PC-9 (cell line): ENCODE results near the gene CTNNA1. TPM values are rescaled to one million over a fixed set of nuclear protein-coding genes. Genes with fewer than 3 reads are reported as not detected.
"Not testable (repeated sequence)": the region's sequence is repeated elsewhere in the genome, so short reads cannot be mapped to it uniquely, and the experiment has no call there.

ENCODE experiments used
- BruUV-seq: library from RNA; stranded (reverse); fragments of 400-500 nt; replicated peaks from 2 replicates; lab custom pipeline; 2021; lab: Mats Ljungman, UMichigan
- CTCF ChIA-PET: fragments of 300-600 bp; sonication (Branson Sonifier 250); formaldehyde crosslinking; loops from one replicate; lab custom pipeline; 2022; ENCODE audit warnings: antibody characterized with exemption; lab: Charles Lee
- POLR2A ChIA-PET: fragments of 300-600 bp; sonication (Branson Sonifier 250); formaldehyde crosslinking; loops from one replicate; lab custom pipeline; 2022; ENCODE audit warnings: antibody characterized with exemption; ENCODE audit not compliant: unreplicated experiment; lab: Charles Lee
- DNase-seq, 2 experiments: peaks; one replicate each; pipeline versions ENCODE4 v3.0.0 to v3.0.0-alpha.2; 2015 to 2022; ENCODE audit warnings: mixed read lengths in 1 of 2
- H2AFZ ChIP-seq: fragments of 200-600 bp; sonication (generic); 2 replicates; pipeline ENCODE4 v1.8.1; 2017; ENCODE audit warnings: antibody characterized with exemption
- H3F3A ChIP-seq: fragments of 200-600 bp; sonication (generic); 2 replicates; pipeline ENCODE4 v1.8.1; 2017; ENCODE audit warnings: antibody characterized with exemption, mild to moderate bottlenecking, low read depth; ENCODE audit not compliant: insufficient read depth
- H3K27ac ChIP-seq: fragments of 200-600 bp; sonication (generic); 2 replicates; pipeline ENCODE4 v1.6.1; 2016; ENCODE audit warnings: mixed run types
- H3K27me3 ChIP-seq: fragments of 200-600 bp; sonication (generic); 2 replicates; pipeline ENCODE4 v1.6.1; 2016; ENCODE audit warnings: low read depth, mixed run types; ENCODE audit not compliant: insufficient read depth
- H3K36me3 ChIP-seq: fragments of 200-600 bp; sonication (generic); 2 replicates; pipeline ENCODE4 v1.6.1; 2016; ENCODE audit warnings: low read depth, mixed run types
- H3K4me1 ChIP-seq: fragments of 200-600 bp; sonication (generic); replicated peaks from 2 replicates; pipeline ENCODE4 v1.6.1; 2016; ENCODE audit warnings: mixed run types; ENCODE audit not compliant: insufficient read depth
- H3K4me2 ChIP-seq: fragments of 200-600 bp; sonication (generic); 2 replicates; pipeline ENCODE4 v1.6.1; 2017; ENCODE audit warnings: mixed run types
- H3K4me3 ChIP-seq: fragments of 200-600 bp; sonication (generic); 2 replicates; pipeline ENCODE4 v1.6.1; 2016; ENCODE audit warnings: mixed run types
- H3K79me2 ChIP-seq: fragments of 200-600 bp; sonication (generic); 2 replicates; pipeline ENCODE4 v1.6.1; 2017; ENCODE audit warnings: low read depth, mixed run types
- H3K9me2 ChIP-seq: fragments of 200-600 bp; sonication (generic); 2 replicates; pipeline ENCODE4 v1.8.1; 2017; ENCODE audit warnings: mild to moderate bottlenecking; ENCODE audit not compliant: insufficient read depth
- H3K9me3 ChIP-seq: fragments of 200-600 bp; sonication (generic); 2 replicates; pipeline ENCODE4 v1.8.1; 2016; ENCODE audit warnings: low read depth; ENCODE audit not compliant: insufficient read depth
- H4K20me1 ChIP-seq: fragments of 200-600 bp; sonication (generic); 2 replicates; pipeline ENCODE4 v1.8.1; 2017; ENCODE audit not compliant: insufficient read depth
- EZH2 ChIP-seq: fragments of 200-600 bp; sonication (generic); IDR thresholded peaks from 2 replicates; pipeline ENCODE4 v1.8.0; 2017; ENCODE audit warnings: antibody characterized with exemption, low read depth
- intact Hi-C: fragments of 100-400 bp; cut with micrococcal nuclease; formaldehyde crosslinking; loops from one replicate; pipeline ENCODE4 v1.10.0; 2022; ENCODE audit not compliant: unreplicated experiment
- total RNA-seq: library from RNA; stranded (reverse); gene quantifications from 2 replicates; pipeline ENCODE4 v1.2.3, GENCODE V29; 2021
- TF ChIP-seq, protein P1 (sequence below): fragments of 200-600 bp; sonication (generic); conservative IDR thresholded peaks from 2 replicates; pipeline ENCODE4 v1.6.1; 2017; ENCODE audit warnings: mixed run types, antibody characterized with exemption, mild to moderate bottlenecking, moderate library complexity

The CTNNA1 gene
- total RNA-seq, 1 experiment from 2014 or later, result 91.7 TPM

GRCh38 chr5:138770977-138771376, 17.8 kb downstream of the CTNNA1 start:
- DNase-seq, result no peak
- Histone ChIP-seq H3K36me3 (no peaks in the 10 kb centered on the region), H3K27me3 (no peaks in the 10 kb centered on the region), H3K9me3 (no peaks in the 10 kb centered on the region), H3F3A (peaks cover 24% of the 10 kb centered on the region; the same call in 1 of the 2 replicates), H3K79me2 (peaks cover 94% of the 10 kb centered on the region), H2AFZ (no peak overlapping the region), H3K4me1 (no peaks in the 10 kb centered on the region), H3K9me2 (no peaks in the 10 kb centered on the region), H3K27ac (no peak overlapping the region), H3K4me3 (no peak overlapping the region), H3K4me2 (no peak overlapping the region), H4K20me1 (peaks cover 88% of the 10 kb centered on the region)
- CTCF ChIA-PET, result no interaction called here
- TF ChIP-seq EZH2, result no peak
- TF ChIP-seq, protein P1, sequence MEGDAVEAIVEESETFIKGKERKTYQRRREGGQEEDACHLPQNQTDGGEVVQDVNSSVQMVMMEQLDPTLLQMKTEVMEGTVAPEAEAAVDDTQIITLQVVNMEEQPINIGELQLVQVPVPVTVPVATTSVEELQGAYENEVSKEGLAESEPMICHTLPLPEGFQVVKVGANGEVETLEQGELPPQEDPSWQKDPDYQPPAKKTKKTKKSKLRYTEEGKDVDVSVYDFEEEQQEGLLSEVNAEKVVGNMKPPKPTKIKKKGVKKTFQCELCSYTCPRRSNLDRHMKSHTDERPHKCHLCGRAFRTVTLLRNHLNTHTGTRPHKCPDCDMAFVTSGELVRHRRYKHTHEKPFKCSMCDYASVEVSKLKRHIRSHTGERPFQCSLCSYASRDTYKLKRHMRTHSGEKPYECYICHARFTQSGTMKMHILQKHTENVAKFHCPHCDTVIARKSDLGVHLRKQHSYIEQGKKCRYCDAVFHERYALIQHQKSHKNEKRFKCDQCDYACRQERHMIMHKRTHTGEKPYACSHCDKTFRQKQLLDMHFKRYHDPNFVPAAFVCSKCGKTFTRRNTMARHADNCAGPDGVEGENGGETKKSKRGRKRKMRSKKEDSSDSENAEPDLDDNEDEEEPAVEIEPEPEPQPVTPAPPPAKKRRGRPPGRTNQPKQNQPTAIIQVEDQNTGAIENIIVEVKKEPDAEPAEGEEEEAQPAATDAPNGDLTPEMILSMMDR, result no peak
- intact Hi-C loops, result loop anchor here (5.0 kb wide), 1 partner anchor 194 kb away; the partner anchor contains the start of gene HSPA9
- POLR2A ChIA-PET, result no interaction called here
- no TSS peak for BruUV-seq

DNA sequence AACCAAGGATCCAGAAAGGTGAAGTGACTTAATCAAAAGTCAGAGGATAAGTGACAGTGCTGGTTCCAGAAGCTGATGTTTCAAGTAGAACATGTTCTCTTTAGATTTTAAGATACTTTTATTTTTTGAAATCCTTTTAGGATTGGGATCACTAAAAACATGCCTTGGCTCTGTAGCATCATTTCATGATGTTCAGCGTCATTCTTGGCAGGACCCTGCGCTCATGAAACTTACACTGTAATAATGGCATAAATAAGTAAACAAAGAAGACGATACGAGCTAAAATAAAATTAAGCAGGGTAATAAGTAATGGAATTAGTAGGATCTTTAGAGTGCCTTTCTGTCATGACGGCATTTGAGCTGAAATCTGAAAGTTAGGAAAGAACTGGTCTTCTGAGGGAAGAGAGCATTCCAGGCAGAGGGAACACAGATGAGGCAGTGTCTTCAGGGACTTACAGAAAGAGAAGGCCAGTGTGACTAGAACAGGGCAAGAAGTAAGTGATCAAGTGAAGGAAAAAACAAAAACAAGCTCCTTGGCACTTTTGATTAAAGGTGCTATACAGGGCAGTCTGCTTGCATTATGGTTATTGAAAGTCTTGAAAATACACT, 19.9 kb downstream of the CTNNA1 start:
- Histone ChIP-seq H3F3A (peaks cover 14% of the 10 kb centered on the region; the same call in 1 of the 2 replicates), H3K4me2 (no peak overlapping the region), H3K9me3 (no peaks in the 10 kb centered on the region), H3K9me2 (no peaks in the 10 kb centered on the region), H3K36me3 (peaks cover under 1% of the 10 kb centered on the region), H4K20me1 (peaks cover 69% of the 10 kb centered on the region), H3K79me2 (peaks cover 78% of the 10 kb centered on the region), H3K4me3 (no peak overlapping the region), H3K4me1 (no peaks in the 10 kb centered on the region), H3K27me3 (no peaks in the 10 kb centered on the region), H2AFZ (no peak overlapping the region), H3K27ac (no peak overlapping the region; the same call in 1 of the 2 replicates)
- ChIA-PET POLR2A (no interaction called here), CTCF (interaction anchor here (0.7 kb wide), 1 partner anchor 39 kb away, joined by 7 read pairs; no protein-coding TSS in a partner anchor)
- TSS peak; percentile 14 for BruUV-seq
- DNase-seq, result no peak
- intact Hi-C loops, result loop anchor here (5.0 kb wide), 1 partner anchor 196 kb away; the partner anchor contains the start of gene HSPA9
- TF ChIP-seq EZH2, result no peak

GRCh38 chr5:138773624-138774023, 20.4 kb downstream of the CTNNA1 start:
- intact Hi-C loops, result loop anchor here (5.0 kb wide), 1 partner anchor 196 kb away; the partner anchor contains the start of gene HSPA9
- POLR2A ChIA-PET, H3K27me3 ChIP-seq, H2AFZ ChIP-seq, H3K4me2 ChIP-seq, H3K9me2 ChIP-seq, H3K4me3 ChIP-seq, H3K36me3 ChIP-seq, H3K27ac ChIP-seq, H3K4me1 ChIP-seq, H3K9me3 ChIP-seq, BruUV-seq, DNase-seq: not testable (repeated sequence)
- CTCF ChIA-PET, result interaction anchor here (0.7 kb wide), 1 partner anchor 40 kb away, joined by 7 read pairs; no protein-coding TSS in a partner anchor
- H3K79me2 ChIP-seq, result peaks cover 78% of the 10 kb centered on the region
- H3F3A ChIP-seq, result peaks cover 13% of the 10 kb centered on the region; the same call in 1 of the 2 replicates
- H4K20me1 ChIP-seq, result peaks cover 70% of the 10 kb centered on the region

- no peak for DNase-seq
- no peak overlapping the region for H3K4me2 ChIP-seq
- H3F3A ChIP-seq, result peaks cover 20% of the 10 kb centered on the region
- BruUV-seq, result no TSS peak
- H3K36me3 ChIP-seq, result peaks cover 8% of the 10 kb centered on the region
- H3K4me3 ChIP-seq, result no peak overlapping the region
- CTCF ChIA-PET, result no interaction called here
- H4K20me1 ChIP-seq, result peaks cover 71% of the 10 kb centered on the region
- no peaks in the 10 kb centered on the region for H3K4me1 ChIP-seq
- H3K27ac ChIP-seq, result no peak overlapping the region
- TF ChIP-seq EZH2, result no peak
- TF ChIP-seq, protein P1, result no peak
- no peak overlapping the region for H2AFZ ChIP-seq
- H3K79me2 ChIP-seq, result peaks cover 79% of the 10 kb centered on the region
- POLR2A ChIA-PET, result interaction anchor here (0.6 kb wide), 1 partner anchor 93 kb away, joined by 3 read pairs; no protein-coding TSS in a partner anchor
- H3K27me3 ChIP-seq, result no peaks in the 10 kb centered on the region
- H3K9me3 ChIP-seq, result no peaks in the 10 kb centered on the region
- intact Hi-C loops, result no loop called here
- H3K9me2 ChIP-seq, result no peaks in the 10 kb centered on the region
These were observed 21.8 kb downstream of the CTNNA1 start for GRCh38 chr5:138775034-138775433.
